GM21360 (cell line): ENCODE results near the gene ADCY6.
"Not testable (repeated sequence)": the region's sequence is repeated elsewhere in the genome, so short reads cannot be mapped to it uniquely, and the experiment has no call there.

Experiments
- ATAC-seq: cut with Tn5 transposase; IDR thresholded peaks from one replicate; pipeline ENCODE4 v1.9.1; 2021; ENCODE audit warnings: mild to moderate bottlenecking, moderate library complexity; ENCODE audit not compliant: unreplicated experiment

ADCY6 gene

DNA sequence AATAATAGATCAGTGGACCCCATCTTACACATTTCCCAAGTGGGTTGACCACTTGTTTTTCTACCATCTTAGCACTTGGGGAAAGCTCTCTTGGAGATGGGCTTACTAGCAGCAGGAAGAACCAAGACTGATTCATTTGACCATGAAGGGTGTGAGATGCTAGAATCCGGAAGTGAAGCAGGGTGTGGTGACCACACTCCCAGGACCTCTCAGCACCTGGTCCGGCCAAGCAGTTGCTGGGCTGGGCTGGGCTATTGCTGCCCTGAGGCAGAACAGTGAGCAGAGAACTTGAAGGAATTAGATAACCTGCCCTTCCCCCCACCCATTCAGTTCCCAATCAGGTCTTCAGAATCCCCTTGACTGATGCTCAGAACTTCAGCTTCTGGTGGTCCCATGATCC, 24.4 kb downstream of the ADCY6 start:
- no peak for ATAC-seq

DNA sequence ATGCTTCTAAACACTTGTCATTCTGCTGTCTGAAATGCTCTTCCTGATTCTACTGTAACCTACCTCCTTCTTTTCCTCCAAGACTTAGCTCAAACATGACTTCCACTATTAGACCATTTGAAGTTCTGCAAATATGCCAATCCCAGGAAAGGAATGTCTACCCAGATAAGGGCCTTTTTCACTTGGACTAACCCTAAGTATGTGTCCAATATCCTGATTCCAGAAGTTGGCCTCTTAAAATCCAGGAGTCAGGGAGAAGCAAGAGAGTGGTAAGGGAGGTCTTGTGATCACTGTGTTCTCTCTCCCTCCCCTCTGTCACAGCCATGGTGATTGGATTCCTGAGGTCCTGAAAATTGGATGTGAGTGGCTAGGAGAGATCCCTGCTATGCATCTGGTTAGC, 30.2 kb downstream of the ADCY6 start:
- no peak for ATAC-seq

DNA sequence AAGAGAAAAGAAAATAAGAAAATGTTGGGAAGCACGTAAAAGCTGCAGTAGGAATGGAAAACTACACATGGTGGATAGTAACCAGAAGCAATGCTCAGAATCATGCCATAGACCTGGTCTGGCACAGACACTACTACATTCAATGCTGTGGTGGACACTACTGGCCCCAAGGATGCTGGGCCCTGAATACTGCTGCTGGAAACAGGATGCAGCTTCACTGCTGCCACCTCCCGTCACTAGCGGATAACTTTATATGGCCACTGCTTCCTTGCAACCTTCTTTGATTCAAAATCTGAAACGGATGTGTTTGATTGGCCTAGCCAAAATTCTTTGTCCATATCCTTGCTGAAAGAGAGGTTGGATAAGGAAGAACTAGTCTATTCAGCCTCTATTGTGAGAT, 30.7 kb downstream of the ADCY6 start:
- ATAC-seq: no peak

DNA sequence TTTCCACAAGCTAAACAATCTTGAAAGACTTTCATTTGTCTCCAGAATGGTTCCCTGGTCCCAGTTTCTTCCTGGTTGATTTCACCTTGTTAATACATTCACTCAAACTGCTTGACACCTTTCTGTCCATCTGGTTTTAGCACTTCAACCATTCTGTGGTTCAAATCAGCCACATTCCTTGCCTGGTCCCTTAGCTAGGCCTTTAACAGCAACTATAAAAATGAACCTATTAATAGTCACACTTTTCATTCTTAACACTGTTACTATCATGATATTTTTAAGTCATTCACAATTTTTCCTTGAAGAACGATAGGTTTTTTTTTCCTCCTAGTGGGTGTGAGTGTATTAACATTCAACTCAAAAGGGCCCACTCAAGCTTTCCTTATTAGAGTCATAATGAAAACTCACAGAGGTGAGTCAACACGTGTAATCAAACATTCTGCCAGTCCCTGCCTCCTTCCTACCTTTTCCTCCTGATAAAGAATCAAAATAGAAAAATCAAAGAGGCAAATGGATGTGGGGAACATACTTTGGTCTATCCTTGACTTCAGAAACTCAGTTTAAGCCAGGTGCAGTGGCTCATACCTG, 38.0 kb downstream of the ADCY6 start:
- no peak for ATAC-seq

DNA sequence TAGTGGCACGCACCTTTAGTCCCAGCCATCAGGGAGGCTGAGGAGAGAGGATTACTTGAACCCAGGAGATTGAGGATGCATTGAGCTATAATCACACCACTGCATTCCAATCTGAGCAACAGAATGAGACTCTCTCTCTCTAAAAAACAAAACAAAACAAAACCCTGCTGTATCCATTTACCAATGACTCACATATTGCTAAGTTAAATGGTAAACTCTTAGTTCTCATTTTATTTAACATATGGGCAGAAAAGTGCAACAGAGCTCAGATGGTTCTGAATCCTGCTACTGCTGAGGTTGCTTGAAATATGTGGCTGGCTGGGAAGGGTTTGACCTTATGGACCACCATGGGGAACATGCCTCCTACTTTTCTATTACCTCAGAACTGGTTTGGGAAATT, 38.7 kb downstream of the ADCY6 start:
- no peak for ATAC-seq

DNA sequence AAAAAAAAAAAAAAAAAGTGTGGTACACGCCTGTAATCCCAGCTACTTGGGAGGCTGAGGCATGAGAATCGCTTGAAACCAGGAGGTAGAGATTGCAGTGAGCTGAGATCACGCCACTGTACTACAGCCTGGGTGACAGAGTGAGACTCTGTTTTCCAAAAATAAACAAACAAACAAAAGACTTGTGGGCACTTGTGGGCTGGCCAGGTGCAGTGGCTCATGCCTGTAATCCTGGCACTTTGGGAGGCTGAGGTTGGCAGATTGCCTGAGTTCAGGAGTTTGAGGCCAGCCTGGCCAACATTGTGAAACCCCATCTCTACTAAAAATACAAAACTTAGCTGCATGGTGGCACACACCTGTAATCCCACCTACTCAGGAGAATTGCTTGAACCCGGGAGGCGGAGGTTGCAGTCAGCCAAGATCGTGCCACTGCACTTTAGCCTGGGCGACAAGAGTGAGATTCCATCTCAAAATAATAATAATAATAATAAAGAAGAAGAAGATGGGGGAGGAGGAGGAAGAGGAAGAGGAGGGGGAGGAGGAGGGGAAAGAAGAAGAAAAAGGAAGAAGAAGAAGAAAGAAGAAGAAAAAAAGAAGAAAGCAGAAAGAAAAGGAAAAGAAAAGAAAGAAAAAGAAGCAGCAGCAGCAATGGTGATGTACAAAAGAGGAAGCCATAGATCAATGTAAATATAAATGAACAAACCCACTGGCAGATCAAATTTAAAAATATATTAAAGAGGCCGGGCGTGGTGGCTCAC, 44.5 kb downstream of the ADCY6 start:
- ATAC-seq: no peak

DNA sequence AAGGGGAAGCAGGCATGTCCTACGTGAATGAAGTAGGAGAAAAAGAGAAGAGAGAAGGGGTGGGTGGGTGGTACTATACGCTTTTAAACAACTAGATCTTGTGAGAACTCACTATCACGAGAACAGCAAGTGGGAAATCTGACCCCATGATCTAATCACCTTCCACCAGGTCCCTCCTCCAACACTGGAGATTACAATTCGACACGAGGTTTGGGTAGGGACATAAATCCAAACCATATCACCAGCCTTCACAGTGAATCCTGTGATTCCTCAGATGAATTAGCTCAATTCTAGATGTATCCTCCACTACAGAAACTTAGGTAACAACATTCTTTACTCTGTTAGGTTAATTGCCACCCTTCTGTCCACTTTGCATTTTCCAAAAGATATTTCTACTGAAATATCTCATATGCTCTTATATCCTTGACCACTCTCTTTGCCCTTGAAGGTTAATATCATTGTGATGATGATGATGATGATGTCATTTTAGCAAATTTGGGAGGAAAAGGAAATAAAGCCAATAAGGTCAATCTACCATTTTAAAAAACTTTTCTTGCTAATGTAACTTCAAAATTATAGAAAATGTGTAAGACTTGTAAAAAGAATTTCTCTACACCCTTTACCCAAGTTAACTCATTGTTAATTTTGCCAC, 49.1 kb downstream of the ADCY6 start:
- ATAC-seq: no peak

DNA sequence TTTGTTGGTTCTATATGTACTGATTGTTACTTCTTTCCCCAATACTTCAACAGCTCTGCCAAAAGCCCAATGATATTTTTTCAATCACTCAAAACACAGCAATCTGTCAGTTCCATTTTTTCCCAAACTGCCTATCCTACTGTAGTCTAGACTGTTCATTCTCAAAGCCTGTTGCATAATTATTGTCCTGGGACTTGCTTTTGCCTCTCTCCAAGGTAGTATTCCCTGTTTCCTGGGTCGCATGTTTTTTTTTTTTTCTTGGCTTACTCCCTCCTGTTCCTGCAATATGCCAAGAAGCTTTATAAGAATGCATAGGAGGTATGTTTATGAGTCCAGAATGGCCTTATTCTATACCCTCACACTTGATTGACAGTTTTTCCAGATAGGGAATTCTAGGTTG, 52.4 kb downstream of the ADCY6 start:
- ATAC-seq: no peak

DNA sequence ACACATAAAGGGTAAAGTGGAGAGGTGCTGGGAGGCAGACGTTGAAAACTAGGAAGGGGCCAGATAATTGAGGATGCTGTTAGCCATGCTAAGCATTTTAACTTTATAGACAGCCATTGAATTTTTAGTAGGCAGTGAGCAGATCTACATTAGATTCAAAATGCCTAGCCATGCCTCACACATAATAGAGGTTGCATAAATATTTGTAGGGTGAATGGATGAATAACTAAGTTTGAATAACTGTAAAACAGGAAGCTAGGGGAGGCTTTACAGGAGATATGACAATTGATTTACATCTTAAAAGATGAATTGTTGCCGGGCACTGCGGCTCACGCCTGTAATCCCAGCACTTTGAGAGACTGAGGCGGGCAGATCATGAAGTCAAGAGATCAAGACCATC, 60.1 kb downstream of the ADCY6 start:
- ATAC-seq: no peak

DNA sequence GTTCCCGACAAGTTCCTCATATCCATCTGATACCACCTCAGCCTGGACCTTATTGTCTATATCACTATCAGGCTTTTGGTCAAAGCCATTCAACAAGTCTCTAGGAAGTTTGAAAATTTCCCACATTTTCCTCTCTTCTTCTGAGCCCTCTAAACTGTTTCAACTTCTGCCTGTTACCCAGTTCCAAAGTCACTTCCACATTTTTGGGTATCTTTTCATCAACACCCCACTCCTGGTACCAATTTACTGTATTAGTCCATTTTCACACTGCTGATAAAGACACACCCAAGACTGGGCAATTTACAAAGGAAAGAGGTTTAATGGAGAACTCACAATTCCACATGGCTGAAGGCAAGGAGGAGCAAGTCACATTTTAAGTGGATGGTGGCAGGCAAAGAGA, 68.2 kb downstream of the ADCY6 start:
- ATAC-seq: not testable (repeated sequence)

DNA sequence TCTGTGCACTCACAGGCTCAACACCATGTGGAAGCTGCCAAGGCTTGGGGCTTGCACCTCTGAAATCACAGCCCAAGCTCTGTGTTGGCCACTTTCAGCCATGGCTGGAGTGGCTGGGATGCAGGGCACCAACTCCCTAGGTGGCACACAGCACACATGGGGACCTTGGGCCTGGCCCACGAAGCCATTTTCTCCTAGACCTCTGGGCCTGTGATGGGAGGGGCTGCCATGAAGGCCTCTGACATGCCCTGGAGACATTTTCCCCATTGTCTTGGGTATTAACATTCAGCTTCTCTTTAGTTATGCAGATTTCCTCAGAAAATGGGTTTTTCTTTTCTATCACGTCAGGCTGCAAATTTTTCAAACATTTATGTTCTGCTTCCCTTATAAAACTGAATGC, 68.7 kb downstream of the ADCY6 start:
- not testable (repeated sequence) for ATAC-seq

DNA sequence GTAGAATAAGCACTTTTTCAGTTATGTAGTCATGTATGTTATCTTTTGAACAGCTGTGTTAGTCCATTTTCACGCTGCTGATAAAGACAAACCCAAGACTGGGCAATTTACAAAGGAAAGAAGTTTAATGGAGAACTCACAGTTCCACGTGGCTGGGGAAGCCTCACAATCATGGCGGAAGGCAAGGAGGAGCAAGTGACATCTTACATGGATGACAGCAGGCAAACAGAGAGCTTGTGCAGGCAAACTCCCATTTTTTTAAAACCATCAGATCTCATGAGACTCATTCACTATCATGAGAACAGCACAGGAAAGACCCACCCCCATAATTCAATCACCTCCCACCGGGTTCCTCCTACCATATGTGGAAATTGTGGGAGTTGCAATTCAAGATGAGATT, 69.9 kb downstream of the ADCY6 start:
- not testable (repeated sequence) for ATAC-seq

DNA sequence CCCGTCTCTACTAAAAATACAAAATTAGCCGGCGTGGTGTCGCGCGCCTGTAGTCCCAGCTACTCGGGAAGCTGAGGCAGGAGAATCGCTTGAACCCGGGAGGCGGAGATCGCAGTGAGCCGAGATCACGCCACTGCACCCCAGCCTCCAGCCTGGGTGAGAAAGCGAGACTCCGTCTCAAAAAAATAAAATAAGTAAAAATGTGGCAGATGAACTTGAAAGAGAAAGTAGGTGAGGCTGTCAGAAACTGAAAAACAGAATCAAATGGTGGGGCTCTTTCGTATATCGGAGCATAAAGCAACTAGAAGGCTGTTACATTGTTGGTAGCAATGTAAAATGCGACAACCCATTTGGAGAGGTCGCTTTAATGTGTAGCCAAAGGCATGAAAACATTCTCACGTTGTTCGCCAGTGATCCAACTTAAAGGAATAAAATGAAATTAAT, 71.6 kb downstream of the ADCY6 start:
- ATAC-seq: no peak

DNA sequence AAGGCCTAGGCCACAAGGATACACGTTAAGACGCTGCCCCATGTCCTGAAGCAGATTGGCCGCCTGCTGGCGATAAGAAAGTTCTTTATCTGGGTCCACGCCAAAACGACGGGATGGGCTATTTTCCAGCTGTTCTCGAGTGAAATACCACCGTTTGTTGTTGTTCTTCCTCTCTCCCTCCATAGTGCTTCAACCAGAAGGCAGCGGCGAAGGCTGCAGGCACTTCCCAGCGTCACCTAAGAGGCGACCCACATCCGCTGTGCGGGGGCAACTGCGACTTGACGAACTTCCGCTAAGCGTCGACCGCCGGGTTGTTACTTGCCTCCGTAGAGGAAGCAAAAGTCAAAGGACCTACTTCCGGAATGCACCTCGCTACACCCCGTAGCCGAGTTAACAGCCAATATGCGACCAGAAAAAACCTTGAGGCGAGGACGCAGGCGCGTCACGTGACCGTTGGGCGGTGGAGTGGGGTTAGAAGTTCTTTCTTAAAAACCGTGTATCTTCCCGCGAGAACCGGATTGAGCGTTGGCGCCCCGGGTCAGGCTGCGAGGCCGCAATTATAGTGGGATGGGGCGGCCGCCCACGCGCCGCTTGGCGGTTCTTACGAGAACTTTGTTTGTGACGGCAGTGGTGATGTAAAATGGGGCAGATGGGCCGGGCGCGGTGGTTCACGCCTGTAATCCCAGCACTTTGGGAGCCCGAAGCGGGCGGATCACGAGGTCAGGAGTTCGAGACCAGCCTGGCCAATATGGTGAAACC, 72.2 kb downstream of the ADCY6 start, which contains the start of gene CCNT1:
Gene CCNT1, minus strand, starts transcription at position 215 of the 759 bp plus-strand sequence. Its CDS starts 32 bp downstream, at position 183.
- ATAC-seq: peak; percentile 95
